ENCODE results near the gene KLF9.

GRCh38 chr9:70367305-70367930 lies 47.0 kb downstream of the KLF9 start:
- TF ChIP-seq CTCF (IDR thresholded peaks at IDR 0.05) (no peak), POLR2A (IDR thresholded peaks at IDR 0.05) (no peak)
